Ramos (cell line): ENCODE measurements around the gene CNKSR2.

Experiments used
- in situ Hi-C: fragments of 300-500 bp; cut with MboI; formaldehyde crosslinking; loops from one replicate; pipeline ENCODE4 v1.14.3; 2022; ENCODE audit warnings: low sequenced_read_pairs; ENCODE audit not compliant: unreplicated experiment

The CNKSR2 gene

DNA sequence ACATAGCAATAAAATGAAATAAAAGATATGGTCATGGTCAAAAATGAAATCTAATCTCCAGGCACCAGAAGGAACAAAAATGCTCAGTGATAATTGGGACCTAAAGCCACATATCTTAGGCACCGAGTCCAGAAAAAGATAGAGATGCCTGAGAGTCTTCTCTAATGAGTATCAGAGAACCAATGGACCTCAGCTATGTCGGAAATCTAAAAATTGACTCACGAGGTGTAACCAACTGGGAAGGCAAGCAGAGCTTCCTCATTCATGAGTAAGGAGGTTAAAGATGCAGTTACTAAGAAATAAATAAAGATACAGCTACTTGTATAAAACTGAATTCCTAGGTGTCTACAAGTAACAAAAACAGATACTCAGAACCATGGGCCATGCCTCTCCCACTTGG lies 211.8 kb downstream of the CNKSR2 start:
- in situ Hi-C loops, result no loop called here

DNA sequence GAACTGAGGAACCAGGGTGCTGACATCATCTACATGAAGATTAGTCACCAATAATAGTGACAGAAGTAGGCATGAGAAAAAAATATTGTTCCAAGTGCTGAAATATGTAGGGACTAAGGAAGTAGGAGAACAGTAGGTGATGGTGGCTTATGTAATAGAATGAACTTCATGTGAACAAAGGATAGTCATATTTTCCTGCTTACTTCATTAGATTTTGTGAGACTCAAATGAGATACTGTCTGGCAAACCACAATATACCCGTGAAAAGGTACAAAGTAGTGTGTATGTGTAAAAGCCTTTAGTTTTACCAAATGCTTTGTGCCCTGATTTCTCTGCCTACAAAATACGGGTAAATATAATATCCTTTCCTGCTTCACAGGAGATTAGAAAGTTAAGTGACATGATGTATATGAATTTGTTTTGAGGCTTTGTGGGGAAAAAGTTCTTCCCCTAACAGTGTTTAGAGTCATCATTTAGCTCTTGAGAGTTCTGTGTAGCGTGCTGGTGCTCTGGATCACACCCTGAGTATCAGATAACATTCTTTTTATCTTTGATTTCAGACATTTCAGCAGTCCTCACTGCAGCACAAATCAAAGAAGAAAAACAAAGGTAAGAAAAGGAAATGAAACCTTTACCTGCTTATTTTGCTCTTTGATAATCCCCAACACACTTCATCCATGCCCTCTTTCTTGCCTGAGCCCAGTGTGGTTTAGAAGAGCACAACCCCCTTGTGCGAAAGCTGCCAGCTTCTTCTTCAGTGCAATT lies 216.0 kb downstream of the CNKSR2 start:
- in situ Hi-C loops, result no loop called here

DNA sequence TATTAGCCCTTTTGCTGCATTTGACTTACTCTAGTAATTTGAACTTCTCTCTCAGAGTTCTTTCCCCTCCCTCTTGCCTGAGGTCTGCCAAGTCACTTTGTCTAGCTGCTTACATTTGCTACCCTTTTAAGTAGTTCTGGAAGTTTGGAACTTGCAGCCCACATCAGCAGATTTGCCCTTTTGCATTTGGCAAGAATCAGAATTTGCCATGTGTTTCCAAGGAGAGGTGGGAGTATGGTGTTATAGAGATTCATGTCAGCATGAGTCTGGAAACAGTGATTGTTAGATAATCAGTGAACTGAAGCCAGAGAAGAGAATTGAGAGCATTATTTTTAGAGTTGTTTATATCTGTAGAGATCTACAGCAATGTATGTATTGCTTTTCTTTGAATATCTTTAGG lies 231.8 kb downstream of the CNKSR2 start:
- in situ Hi-C loops, result no loop called here

DNA sequence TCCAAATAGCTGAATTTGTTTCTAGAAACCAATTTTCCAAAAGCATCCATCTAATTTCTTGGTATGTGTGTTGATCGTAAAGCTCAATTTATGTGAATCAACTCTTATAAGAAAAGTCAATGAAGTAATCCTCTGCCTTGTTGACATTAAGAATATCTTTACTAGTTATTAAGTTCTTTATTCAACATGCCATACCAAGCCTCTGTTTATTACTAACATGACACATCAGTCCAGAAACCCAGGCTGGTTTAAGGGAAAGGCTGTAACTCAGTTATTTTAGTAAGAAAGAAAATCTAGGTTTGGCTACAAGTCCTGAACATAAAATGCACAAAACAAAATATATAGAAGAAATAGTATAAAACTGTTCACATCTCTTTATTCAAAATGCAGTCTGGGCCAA lies 235.9 kb downstream of the CNKSR2 start:
- in situ Hi-C loops, result no loop called here

DNA sequence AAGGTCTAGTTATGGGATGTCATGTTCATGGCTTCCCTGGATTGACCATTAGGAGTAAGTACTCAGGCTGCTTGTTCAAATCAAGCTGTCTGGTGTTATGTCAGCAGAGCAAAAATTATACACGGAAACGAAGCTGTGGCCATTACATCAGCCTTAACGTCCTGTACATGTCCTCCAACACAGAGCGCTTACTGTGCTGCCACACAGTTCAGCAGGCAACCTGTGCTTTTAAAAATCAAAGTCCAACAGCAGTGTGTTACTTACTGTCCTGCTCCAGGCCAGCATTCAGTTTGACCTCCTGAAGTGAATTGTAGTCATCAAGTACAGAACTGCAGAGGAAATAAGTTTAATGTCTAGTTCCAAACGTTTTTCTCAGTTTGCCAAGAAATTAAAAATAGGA lies 237.9 kb downstream of the CNKSR2 start:
- in situ Hi-C loops, result no loop called here

DNA sequence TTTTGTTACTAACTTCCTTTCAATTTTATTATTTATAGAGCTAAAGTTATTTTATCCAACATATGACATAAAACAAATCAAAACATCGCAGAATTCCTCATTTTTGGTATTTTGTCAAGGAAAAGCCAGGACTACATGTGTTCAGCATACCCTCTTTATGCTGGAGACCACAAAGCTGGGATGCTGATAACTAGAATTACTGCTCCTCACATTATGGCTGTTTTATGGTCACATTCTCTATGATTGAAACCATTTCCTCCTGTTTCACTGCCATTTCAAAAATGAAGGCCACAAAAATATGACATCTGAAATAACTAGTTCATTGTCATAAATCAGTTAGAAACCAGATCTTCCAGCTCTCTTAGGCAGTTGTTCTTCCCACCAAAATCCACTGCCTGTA lies 242.2 kb downstream of the CNKSR2 start:
- in situ Hi-C loops, result no loop called here

DNA sequence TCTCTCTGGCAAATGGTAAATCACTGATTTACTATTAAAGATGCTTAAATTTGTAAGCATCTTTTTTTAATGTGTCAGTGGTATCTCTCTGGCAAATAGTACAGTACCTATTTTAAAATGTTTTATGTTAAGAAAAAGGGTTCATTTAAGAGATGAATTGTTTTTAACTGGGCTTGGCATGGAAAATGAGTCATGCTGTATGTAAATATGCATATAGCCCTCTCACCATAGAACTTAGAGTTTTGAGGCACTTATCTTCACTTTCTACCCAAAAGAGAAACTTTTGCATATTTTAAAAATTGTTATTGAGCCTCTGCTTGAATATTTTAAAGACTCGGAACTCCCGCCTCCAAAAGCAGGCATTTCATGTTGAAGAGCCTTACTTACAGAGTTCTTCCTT lies 246.0 kb downstream of the CNKSR2 start:
- in situ Hi-C loops, result no loop called here

DNA sequence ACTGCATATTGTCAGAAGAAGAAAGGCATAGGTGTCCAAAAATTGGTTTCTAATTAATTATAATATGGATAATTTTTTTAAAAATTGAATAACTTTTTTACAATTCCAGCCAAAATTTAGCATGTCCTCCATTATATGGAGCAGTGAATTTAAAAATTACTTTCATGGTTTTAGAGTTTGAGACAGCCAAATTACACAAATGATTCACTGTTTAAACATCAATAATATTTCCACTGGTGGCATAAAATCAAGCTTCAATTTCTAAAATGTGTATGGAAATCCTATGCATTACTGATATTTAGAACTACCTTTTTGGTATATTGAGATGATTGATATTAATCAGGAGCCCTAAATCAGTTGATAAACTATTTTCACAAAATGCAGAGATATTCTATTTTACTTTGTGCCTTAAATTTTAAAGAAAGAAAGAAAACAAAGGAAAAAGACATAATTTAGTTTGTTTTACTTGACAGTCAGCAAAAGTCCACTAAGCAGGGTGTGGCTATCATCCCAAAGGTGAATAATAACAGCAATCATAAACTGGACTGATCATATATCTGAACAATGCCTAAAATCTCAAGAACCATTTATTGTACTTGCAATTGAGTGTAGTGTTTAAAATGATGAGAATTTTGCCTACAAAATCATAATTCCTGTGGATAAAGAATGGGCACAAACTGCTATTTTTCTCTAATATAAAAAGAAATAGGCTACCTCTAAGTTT lies 249.7 kb downstream of the CNKSR2 start:
- in situ Hi-C loops, result no loop called here

DNA sequence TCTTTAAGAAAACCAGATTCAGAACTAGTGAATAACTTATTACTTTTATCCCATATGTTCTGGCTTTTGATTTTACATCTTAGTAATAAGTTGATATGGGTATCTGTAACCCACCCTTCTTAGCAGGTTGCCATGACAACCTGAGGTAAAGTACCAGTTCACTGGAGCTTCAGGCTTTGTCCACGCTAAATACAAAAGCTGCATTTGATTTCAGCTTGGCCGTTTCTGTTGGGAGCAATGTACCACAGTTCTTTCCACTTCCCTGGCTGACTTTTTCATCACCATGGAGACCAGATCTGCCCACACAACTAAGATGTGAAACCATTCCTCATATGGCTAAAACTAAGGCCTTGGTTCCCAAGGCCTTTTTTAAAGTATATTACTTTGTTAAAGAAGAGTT lies 257.8 kb downstream of the CNKSR2 start:
- in situ Hi-C loops, result no loop called here

DNA sequence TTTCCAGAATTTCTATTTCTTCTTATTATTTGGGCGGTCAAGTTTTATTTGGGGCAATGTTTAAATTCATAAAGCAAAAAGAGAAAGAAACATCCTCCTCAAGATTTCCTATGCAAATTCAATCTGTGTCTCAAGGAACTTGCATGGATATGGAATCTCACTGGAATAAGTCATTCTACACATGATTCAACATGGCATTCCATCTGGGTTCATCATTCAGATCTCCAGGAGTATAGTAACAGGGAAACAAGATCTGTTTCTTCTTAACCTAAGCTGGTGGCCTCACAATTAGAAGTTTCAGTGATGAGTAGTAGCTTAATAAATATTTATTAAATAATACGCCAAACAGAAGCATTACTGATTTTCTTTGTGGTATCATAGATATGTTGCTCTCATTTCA lies 264.1 kb downstream of the CNKSR2 start:
- in situ Hi-C loops, result no loop called here

DNA sequence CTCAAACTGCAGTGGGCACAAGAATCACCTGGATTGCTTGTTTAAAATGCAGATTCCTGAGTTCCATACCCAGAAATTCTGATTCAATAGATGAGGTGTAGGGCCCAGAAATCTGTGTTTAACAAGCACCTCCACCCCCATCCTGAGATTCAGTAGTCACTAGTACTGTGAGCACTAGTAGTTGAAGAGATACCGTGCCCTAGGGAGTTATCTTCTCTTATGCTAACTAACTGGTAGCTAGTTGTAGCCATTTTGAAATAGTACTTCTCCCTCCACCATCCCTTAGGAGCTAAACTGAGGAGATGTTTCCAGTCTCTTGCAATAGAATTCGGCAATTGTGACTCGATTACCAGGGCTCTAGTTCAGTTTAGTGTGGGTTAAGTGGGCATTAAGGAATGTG lies 265.6 kb downstream of the CNKSR2 start:
- in situ Hi-C loops, result no loop called here

DNA sequence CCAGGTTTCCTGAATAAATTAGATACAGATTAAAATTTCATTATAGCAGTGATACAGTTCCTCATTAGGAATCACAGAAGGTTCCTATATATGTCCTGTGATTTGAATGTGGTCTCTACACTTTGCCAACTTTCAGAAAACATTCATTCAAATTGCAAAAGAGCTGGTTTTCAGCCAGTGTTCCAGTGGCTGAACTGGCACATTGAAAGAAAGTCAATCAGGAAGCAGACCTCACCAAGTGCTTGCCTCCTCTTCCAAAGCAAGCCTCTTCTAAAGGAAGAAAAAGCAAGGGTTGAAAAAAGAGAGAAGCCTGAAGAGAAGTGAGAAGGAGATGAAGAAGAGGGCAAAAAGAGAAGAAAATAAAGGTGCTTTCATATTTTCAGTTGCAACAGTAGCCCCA lies 271.2 kb downstream of the CNKSR2 start:
- in situ Hi-C loops, result no loop called here

DNA sequence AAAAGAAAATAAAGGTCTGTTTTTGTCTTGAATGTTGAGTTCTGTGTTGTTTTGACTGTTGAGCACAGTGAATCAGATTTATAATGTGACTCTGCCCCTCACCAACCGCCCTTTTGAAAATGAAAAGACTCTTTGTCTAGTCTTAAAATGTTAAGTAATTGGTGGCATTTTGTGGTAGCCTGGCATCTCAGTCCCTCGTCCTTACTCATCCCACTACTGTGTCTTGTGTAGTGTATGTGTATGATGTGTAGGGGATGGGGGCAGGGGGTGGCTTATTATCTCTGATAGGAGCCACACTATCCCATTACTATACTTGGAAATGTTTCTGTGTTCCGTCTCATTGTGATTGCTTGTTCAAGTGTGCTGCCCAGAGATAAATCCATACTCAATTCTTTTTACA lies 271.7 kb downstream of the CNKSR2 start:
- in situ Hi-C loops, result no loop called here

DNA sequence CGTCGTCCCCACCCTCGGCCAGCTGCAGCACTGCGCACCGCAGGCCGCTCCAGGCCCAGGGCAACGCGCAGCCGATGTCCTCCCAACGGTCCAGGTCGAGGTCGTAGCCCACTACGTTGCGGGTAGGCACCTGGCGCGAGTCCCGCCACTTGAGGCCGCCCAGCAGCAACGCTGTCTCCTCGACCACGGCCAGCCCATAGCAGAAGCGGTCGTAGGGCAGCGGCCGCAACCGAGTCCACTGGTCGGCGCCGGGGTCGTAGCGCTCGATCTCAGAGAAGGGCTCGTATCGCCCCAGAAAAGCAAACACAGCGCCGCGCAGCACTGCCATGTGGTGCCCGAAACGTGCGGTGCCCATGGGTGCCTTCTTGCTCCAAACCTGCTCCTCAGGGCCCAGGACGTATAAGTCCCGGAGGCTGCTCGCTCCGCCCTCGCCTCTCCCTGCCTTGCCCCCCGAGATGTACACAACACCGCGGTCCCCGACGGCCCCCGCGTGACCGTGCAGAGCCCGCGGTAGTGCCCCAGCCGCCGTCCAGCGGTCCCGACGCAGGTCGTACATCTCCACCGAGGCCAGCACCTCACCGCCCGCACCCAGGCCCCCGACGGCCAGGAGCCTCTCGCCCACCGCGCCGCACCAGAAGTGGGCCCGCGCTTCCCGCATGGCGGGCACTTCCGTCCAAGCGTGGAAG lies 281.8 kb downstream of the CNKSR2 start:
- in situ Hi-C loops, result no loop called here

DNA sequence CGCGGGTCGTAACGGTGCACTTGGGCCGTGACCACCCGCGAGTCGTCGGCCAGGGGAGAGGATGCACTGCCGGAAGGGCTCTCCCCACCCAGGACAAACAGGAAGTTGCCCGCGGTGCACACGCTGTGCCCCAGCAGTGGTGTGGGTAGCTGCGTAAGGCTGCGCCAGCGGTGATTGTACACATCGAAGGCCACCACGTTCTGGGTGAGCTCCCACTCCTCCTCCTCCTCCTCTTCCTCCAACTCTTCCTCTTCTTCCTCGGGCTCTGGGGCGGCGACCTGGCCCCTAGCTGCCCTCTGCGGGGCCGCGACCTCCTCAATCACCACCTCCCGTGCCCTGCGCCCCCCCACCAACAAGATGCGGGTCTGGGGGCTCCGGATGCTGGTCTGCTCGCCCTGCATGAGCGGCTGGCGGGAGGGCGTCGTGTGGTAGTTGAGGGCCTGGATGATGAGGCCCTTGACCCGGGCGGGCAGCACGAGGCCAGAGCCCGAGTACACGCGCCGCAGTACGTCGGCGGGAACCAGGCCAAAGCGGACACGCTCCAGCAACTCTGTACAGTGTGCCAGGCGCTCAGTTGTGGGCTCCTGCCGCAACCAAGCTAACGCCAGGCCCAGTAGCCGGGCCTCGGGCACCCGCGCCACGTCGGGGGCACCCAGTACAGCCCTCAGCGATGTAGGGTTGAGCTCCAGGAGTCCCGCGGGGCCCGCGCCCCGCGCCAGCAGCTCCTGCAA lies 282.5 kb downstream of the CNKSR2 start:
- in situ Hi-C loops, result no loop called here

DNA sequence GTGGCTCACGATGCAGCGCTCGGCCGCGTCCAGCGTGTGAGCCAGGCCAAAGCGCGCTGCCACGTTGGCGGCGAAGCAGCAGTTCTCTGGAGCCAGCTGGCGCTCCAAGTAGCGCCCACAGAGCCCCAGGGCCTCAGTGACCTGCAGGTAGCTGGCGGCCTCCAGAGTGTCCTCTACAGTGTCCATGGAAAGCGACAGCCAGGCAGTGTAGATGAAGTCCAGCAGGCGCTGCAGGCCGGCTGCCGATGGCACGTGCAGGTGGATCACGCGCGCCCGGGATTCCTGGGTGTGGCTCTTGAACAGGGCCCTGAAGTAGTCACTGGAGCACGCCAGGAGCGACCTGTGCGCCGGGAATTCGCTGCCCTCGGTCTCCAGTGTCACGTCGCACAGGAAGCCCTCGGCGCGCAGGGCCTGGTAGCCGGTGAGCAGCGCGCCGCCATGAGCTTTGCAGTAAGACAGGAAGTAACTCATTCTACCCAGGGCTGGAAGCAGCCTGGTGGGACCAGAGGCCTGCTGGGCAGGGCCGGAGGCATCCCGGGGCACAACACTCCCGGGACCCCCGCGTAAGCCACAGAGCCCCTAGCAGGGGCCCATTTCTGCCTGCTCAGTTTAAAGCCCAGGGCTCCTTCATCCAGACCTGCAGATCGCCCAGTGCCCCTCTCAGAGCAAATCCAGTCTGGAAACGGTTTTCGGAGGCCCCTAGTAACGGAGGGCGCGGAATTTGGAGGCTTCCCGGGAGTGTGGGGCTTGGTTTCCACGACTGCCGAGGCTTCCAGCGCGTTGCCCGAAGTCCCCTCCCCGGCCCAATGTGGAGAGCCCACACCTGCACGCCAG lies 283.3 kb downstream of the CNKSR2 start:
- in situ Hi-C loops, result no loop called here

DNA sequence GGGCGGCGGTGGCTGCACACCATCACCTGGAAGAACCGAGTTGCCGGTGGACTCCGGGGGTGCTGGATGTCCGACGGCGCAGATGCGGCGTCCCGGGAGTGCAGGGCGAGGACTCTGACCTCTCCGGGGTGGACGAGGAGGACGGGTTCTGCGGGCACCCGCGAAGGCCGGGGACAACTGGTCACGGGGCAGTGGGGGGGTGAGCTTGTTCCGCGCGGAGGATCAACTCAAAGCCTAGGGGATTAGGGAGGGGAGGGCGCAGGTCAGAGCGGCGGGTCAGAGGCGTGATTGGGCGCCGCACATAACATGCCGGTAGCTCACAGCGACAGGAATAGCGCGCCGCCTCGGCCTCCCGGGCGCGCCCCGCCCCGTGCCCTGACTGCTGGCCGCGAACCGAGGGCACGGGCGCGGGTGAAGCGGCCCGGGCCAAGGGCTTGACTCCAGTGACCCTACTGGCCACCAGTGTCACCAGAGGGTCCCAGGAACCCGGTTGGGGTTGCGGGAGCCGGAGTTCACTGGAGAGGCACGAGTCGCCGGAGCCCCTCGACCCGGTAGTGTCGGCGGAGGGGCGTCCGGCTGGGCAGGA lies 284.0 kb downstream of the CNKSR2 start, which contains the start of gene KLHL34:
Gene KLHL34 (minus strand): TSS at position 179 of the 586 bp plus-strand sequence. CDS start 542 bp downstream, outside the sequence.
- in situ Hi-C loops, result no loop called here

DNA sequence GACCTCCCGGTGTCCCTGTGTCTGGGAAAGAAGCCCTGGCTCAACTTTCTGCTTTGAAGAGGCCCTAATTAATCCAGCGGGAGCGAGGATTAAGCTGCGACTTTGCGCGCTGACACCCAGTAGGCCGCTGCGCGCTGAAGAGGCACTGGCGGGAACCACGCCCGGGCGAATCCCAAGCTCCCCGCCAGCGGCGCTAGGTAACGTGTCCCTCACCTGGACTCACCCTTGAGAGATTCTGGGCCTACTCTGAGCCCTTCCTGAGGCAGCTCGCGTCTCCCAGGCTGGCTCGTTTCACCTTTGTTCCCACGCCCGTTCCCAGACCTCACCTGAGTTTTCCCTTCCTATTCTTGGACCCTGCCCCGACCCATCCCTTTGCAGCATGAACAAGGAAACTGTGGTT lies 284.5 kb downstream of the CNKSR2 start:
- in situ Hi-C loops, result no loop called here

DNA sequence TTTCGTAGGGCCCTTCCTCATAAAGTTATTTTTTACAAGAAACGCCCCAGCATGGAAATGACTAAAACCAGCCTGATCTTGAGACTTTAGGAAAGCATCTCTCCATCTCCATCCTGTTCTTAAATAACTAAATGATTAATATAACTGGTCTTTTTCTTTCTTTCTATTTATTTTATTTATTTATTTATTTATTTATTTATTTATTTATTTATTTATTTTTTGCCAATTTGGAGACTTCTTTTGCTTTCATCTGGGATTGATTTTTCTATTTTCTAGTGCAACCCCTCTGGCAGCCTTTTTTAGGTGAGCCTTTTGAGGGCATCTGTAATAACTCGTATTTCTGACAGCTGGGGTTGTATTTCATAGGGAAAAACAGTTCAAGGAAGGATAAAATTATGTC lies 285.1 kb downstream of the CNKSR2 start:
- in situ Hi-C loops, result no loop called here
